BLaER1 treated with 17β-estradiol and CSF1 and Interleukin-3, amounts not matched to agents 10 nM and 100 nM (cell line): Measurements from ENCODE around the gene TGFBR3.
A peak's percentile ranks its signal among the peaks of the same experiment; 100 is the strongest.

Experiments
- H3K27ac ChIP-seq, 11 experiments: shearing (Covaris generic); formaldehyde crosslinking; 2 replicates each; pipeline ENCODE4 v1.8.1; 2022
- H3K27me3 ChIP-seq, 11 experiments: shearing (Covaris generic); formaldehyde crosslinking; 2 replicates each; pipeline ENCODE4 v1.8.1; 2022
- H3K36me3 ChIP-seq, 11 experiments: shearing (Covaris generic); formaldehyde crosslinking; 2 replicates each; pipeline ENCODE4 v1.8.1; 2022
- H3K4me1 ChIP-seq, 10 experiments: shearing (Covaris generic); formaldehyde crosslinking; 2 replicates each; pipeline ENCODE4 v1.8.1; 2022
- H3K4me2 ChIP-seq, 11 experiments: shearing (Covaris generic); formaldehyde crosslinking; 2 replicates each; pipeline ENCODE4 v1.8.1; 2022
- H3K4me3 ChIP-seq, 10 experiments: shearing (Covaris generic); formaldehyde crosslinking; 2 replicates each; pipeline ENCODE4 v1.8.1; 2022
- H3K9ac ChIP-seq, 11 experiments: shearing (Covaris generic); formaldehyde crosslinking; 2 replicates each; pipeline ENCODE4 v1.8.1; 2022
- H3K9me3 ChIP-seq, 11 experiments: shearing (Covaris generic); formaldehyde crosslinking; replicated peaks in 1 of 11; 2 replicates each; pipeline ENCODE4 v1.8.1; 2022
- H4K20me1 ChIP-seq, 11 experiments: shearing (Covaris generic); formaldehyde crosslinking; 2 replicates each; pipeline ENCODE4 v1.8.1; 2022
- Cebpa-rat ChIP-seq, 11 experiments: shearing (Covaris generic); IDR thresholded peaks; 2 replicates each; pipeline ENCODE4 v1.8.1; 2022

TGFBR3 gene

GRCh38 chr1:91885716-91886506 lies at the start of gene TGFBR3:
Gene TGFBR3, minus strand, starts transcription at chr1:91886151. Its CDS starts 24,620 bp downstream, at chr1:91861531.
- H3K9me3 ChIP-seq, result no peaks in the 10 kb centered on the region
- H3K9ac ChIP-seq, result peak within 1 kb of the TSS; percentile 69 to 85 (median 75)
- H3K27ac ChIP-seq, result peak within 1 kb of the TSS in 10 of 11 experiments; percentile 18 to 73 (median 58); a peak in 18 of 22 replicates
- peaks cover 12 to 35% (median 20%) of the 10 kb centered on the region in 10 experiments; a peak in 19 of 20 replicates for H3K4me1 ChIP-seq
- no peak for TF ChIP-seq Cebpa-rat (IDR thresholded peaks at IDR 0.05)
- no peaks in the 10 kb centered on the region for H3K36me3 ChIP-seq
- peaks cover 0 to 7% (median 0%) of the 10 kb centered on the region in 11 experiments; a peak in 2 of 22 replicates for H4K20me1 ChIP-seq
- peak within 1 kb of the TSS; percentile 75 to 90 (median 79) for H3K4me3 ChIP-seq
- peak within 1 kb of the TSS; percentile 95 to 100 (median 99) for H3K4me2 ChIP-seq
- H3K27me3 ChIP-seq, result peaks cover 27 to 41% (median 34%) of the 10 kb centered on the region in 11 experiments

- no peaks in the 10 kb centered on the region for H3K36me3 ChIP-seq
- no peak overlapping the region for H3K9ac ChIP-seq
- H3K4me1 ChIP-seq, result peaks cover 0 to 6% (median 0%) of the 10 kb centered on the region in 10 experiments; a peak in 3 of 20 replicates
- no peaks in the 10 kb centered on the region for H3K27me3 ChIP-seq
- no peaks in the 10 kb centered on the region for H4K20me1 ChIP-seq
- no peak overlapping the region for H3K4me2 ChIP-seq
- no peak overlapping the region for H3K4me3 ChIP-seq
- TF ChIP-seq Cebpa-rat (IDR thresholded peaks at IDR 0.05), result no peak
- H3K27ac ChIP-seq, result no peak overlapping the region
- H3K9me3 ChIP-seq, result no peaks in the 10 kb centered on the region
These were observed 43.3 kb upstream of the TGFBR3 start for GRCh38 chr1:91929250-91929649.

GRCh38 chr1:91928026-91928425 lies 42.1 kb upstream of the TGFBR3 start:
- Histone ChIP-seq H3K4me3 (no peak overlapping the region), H3K27ac (no peak overlapping the region), H4K20me1 (no peaks in the 10 kb centered on the region), H3K4me2 (no peak overlapping the region), H3K36me3 (no peaks in the 10 kb centered on the region), H3K4me1 (peaks cover 0 to 6% (median 0%) of the 10 kb centered on the region in 10 experiments; a peak in 3 of 20 replicates), H3K9ac (no peak overlapping the region), H3K9me3 (no peaks in the 10 kb centered on the region), H3K27me3 (no peaks in the 10 kb centered on the region)
- TF ChIP-seq Cebpa-rat (IDR thresholded peaks at IDR 0.05), result no peak

GRCh38 chr1:91925644-91926435 lies 39.9 kb upstream of the TGFBR3 start:
- Histone ChIP-seq H3K36me3 (no peaks in the 10 kb centered on the region), H3K4me1 (peaks cover 0 to 6% (median 0%) of the 10 kb centered on the region in 10 experiments; a peak in 3 of 20 replicates), H3K9me3 (no peaks in the 10 kb centered on the region), H3K4me2 (peak overlapping the region in 2 of 11 experiments; percentile 27 to 28; a peak in 1 of 22 replicates), H3K27me3 (no peaks in the 10 kb centered on the region), H4K20me1 (no peaks in the 10 kb centered on the region), H3K4me3 (no peak overlapping the region), H3K27ac (no peak overlapping the region), H3K9ac (no peak overlapping the region)
- TF ChIP-seq Cebpa-rat (IDR thresholded peaks at IDR 0.05), result no peak

- Histone ChIP-seq H3K4me1 (peaks cover 0 to 6% (median 0%) of the 10 kb centered on the region in 10 experiments; a peak in 3 of 20 replicates), H3K27me3 (no peaks in the 10 kb centered on the region), H3K4me2 (no peak overlapping the region), H3K27ac (no peak overlapping the region), H3K36me3 (no peaks in the 10 kb centered on the region), H4K20me1 (no peaks in the 10 kb centered on the region), H3K9ac (no peak overlapping the region), H3K4me3 (no peak overlapping the region), H3K9me3 (no peaks in the 10 kb centered on the region)
- TF ChIP-seq Cebpa-rat (IDR thresholded peaks at IDR 0.05), result no peak
These were observed 38.2 kb upstream of the TGFBR3 start for GRCh38 chr1:91924146-91924545.

- no peak for TF ChIP-seq Cebpa-rat (IDR thresholded peaks at IDR 0.05)
- no peaks in the 10 kb centered on the region for H3K27me3 ChIP-seq
- H3K4me3 ChIP-seq, result no peak overlapping the region
- H3K9me3 ChIP-seq, result no peaks in the 10 kb centered on the region
- no peaks in the 10 kb centered on the region for H4K20me1 ChIP-seq
- no peaks in the 10 kb centered on the region for H3K4me1 ChIP-seq
- H3K36me3 ChIP-seq, result no peaks in the 10 kb centered on the region
- H3K4me2 ChIP-seq, result no peak overlapping the region
- no peak overlapping the region for H3K9ac ChIP-seq
- no peak overlapping the region for H3K27ac ChIP-seq
These were observed 34.0 kb upstream of the TGFBR3 start for GRCh38 chr1:91919962-91920361.

GRCh38 chr1:91916811-91917460 lies 31.0 kb upstream of the TGFBR3 start:
- H3K27ac ChIP-seq, result no peak overlapping the region
- H4K20me1 ChIP-seq, result no peaks in the 10 kb centered on the region
- H3K27me3 ChIP-seq, result no peaks in the 10 kb centered on the region
- H3K9ac ChIP-seq, result no peak overlapping the region
- H3K4me1 ChIP-seq, result no peaks in the 10 kb centered on the region
- no peaks in the 10 kb centered on the region for H3K9me3 ChIP-seq
- no peaks in the 10 kb centered on the region for H3K36me3 ChIP-seq
- H3K4me3 ChIP-seq, result no peak overlapping the region
- no peak for TF ChIP-seq Cebpa-rat (IDR thresholded peaks at IDR 0.05)
- no peak overlapping the region for H3K4me2 ChIP-seq

- Histone ChIP-seq H4K20me1 (no peaks in the 10 kb centered on the region), H3K4me3 (no peak overlapping the region), H3K9me3 (no peaks in the 10 kb centered on the region), H3K27ac (no peak overlapping the region), H3K4me2 (no peak overlapping the region), H3K4me1 (no peaks in the 10 kb centered on the region), H3K9ac (no peak overlapping the region), H3K36me3 (no peaks in the 10 kb centered on the region), H3K27me3 (no peaks in the 10 kb centered on the region)
- TF ChIP-seq Cebpa-rat (IDR thresholded peaks at IDR 0.05), result no peak
These were observed 30.1 kb upstream of the TGFBR3 start for GRCh38 chr1:91916046-91916445.

- Histone ChIP-seq H3K4me1 (no peaks in the 10 kb centered on the region), H3K9ac (no peak overlapping the region), H3K27me3 (no peaks in the 10 kb centered on the region), H3K36me3 (no peaks in the 10 kb centered on the region), H4K20me1 (no peaks in the 10 kb centered on the region), H3K4me2 (no peak overlapping the region), H3K27ac (no peak overlapping the region), H3K4me3 (no peak overlapping the region), H3K9me3 (no peaks in the 10 kb centered on the region)
- no peak for TF ChIP-seq Cebpa-rat (IDR thresholded peaks at IDR 0.05)
These were observed 27.1 kb upstream of the TGFBR3 start for GRCh38 chr1:91913018-91913417.
